Uterus (tissue), 2 donors: Measurements from ENCODE around the gene LLCFC1.

Experiments used
- POLR2A ChIP-seq, 2 donors: fragments of 450-650 bp; IDR thresholded peaks; one replicate each; pipeline ENCODE4 v1.6.1; 2016; ENCODE audit warnings: antibody characterized with exemption in 2 of 2, mild to moderate bottlenecking in 1 of 2, moderate library complexity in 1 of 2
- TF ChIP-seq, protein P1 (sequence below), 4 experiments: fragments of 200-600 bp in 2 of 4; fragments of 450-650 bp in 2 of 4; sonication (generic) in 2 of 4; IDR thresholded peaks; one replicate each; pipeline ENCODE4 v1.5.1; 2016 to 2019; ENCODE audit warnings: antibody characterized with exemption in 4 of 4, mild to moderate bottlenecking in 2 of 4, moderate library complexity in 1 of 4

DNA sequence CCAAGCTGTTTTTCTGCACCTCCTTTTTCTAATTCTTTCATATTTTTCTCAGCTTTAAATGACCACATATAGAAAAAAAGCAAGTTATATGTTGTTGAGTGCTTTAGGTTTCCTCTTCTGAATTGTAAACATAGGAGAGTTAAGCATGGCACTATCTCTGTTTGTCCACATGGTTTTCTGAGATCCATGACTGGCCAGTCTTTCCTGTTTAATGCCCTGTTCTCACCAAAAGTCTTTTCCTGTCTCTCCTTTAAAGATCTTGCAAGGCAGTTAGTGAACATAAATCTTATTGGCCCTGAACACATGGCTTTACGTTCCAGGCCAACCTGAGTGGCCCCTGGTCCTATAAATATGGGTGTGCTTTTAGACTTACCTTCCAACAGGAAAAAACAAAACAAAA is 25.2 kb upstream of the LLCFC1 start:
- TF ChIP-seq, protein P1, sequence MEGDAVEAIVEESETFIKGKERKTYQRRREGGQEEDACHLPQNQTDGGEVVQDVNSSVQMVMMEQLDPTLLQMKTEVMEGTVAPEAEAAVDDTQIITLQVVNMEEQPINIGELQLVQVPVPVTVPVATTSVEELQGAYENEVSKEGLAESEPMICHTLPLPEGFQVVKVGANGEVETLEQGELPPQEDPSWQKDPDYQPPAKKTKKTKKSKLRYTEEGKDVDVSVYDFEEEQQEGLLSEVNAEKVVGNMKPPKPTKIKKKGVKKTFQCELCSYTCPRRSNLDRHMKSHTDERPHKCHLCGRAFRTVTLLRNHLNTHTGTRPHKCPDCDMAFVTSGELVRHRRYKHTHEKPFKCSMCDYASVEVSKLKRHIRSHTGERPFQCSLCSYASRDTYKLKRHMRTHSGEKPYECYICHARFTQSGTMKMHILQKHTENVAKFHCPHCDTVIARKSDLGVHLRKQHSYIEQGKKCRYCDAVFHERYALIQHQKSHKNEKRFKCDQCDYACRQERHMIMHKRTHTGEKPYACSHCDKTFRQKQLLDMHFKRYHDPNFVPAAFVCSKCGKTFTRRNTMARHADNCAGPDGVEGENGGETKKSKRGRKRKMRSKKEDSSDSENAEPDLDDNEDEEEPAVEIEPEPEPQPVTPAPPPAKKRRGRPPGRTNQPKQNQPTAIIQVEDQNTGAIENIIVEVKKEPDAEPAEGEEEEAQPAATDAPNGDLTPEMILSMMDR (IDR thresholded peaks at IDR 0.05) = no peak
- TF ChIP-seq POLR2A (IDR thresholded peaks at IDR 0.05) = no peak
